Endodermal cell (in vitro differentiated cells): ENCODE measurements around the gene MED4. TPM values are rescaled to one million over a fixed set of nuclear protein-coding genes. Genes with fewer than 3 reads are reported as not detected.

ENCODE experiments used
- DNase-seq: peaks from one replicate; pipeline ENCODE4 v3.0.0-alpha.2; 2017
- H3K27ac ChIP-seq: 2 replicates; pipeline ENCODE4 v1.5.1; 2013; ENCODE audit warnings: mild to moderate bottlenecking, low read depth, low read length, moderate library complexity
- H3K27me3 ChIP-seq: 2 replicates; pipeline ENCODE4 v1.6.1; 2013; ENCODE audit warnings: mild to moderate bottlenecking, low read length, moderate library complexity; ENCODE audit not compliant: insufficient read depth, control insufficient read depth, poor library complexity, severe bottlenecking
- H3K36me3 ChIP-seq: 2 replicates; pipeline ENCODE4 v1.7.0; 2013; ENCODE audit warnings: mild to moderate bottlenecking, low read length, moderate library complexity; ENCODE audit not compliant: control insufficient read depth, insufficient read depth
- H3K4me1 ChIP-seq: one replicate; pipeline ENCODE4 v1.7.0; 2013; ENCODE audit warnings: low read length; ENCODE audit not compliant: control insufficient read depth, insufficient read depth
- H3K4me3 ChIP-seq: 2 replicates; pipeline ENCODE4 v1.5.1; 2013; ENCODE audit warnings: mild to moderate bottlenecking, low read length, moderate library complexity
- H3K9ac ChIP-seq: 2 replicates; pipeline ENCODE4 v1.6.1; 2013; ENCODE audit warnings: mild to moderate bottlenecking, low read length, moderate library complexity; ENCODE audit not compliant: poor library complexity, severe bottlenecking; ENCODE audit errors: extremely low read depth
- H3K9me3 ChIP-seq: 2 replicates; pipeline ENCODE4 v1.6.1; 2013; ENCODE audit warnings: mild to moderate bottlenecking, low read length, moderate library complexity; ENCODE audit not compliant: control insufficient read depth
- H3K27ac Mint-ChIP-seq: 2 replicates; pipeline ENCODE4 v1.8.0; 2020; ENCODE audit warnings: mixed read lengths
- H3K27me3 Mint-ChIP-seq: 2 replicates; pipeline ENCODE4 v1.8.0; 2021; ENCODE audit warnings: mild to moderate bottlenecking, mixed read lengths; ENCODE audit not compliant: insufficient read depth
- H3K36me3 Mint-ChIP-seq: 2 replicates; pipeline ENCODE4 v1.8.0; 2020; ENCODE audit warnings: low read depth, mixed read lengths
- H3K4me1 Mint-ChIP-seq: 2 replicates; pipeline ENCODE4 v1.8.0; 2020; ENCODE audit warnings: mixed read lengths
- H3K4me3 Mint-ChIP-seq: 2 replicates; pipeline ENCODE4 v1.8.0; 2020; ENCODE audit warnings: mild to moderate bottlenecking, moderate library complexity, mixed read lengths
- H3K9me3 Mint-ChIP-seq: 2 replicates; pipeline ENCODE4 v1.8.0; 2020; ENCODE audit warnings: mild to moderate bottlenecking, mixed read lengths
- CTCF ChIP-seq: fragments of 200-600 bp; sonication (generic); conservative IDR thresholded peaks from 2 replicates; pipeline ENCODE4 v1.5.0; 2021; ENCODE audit warnings: antibody characterized with exemption, mild to moderate bottlenecking
- WGBS, 2 experiments: methylation state at CpG; one replicate each; pipeline versions ENCODE4 v1.1.5 to v1.1.7; 2013; ENCODE audit warnings: missing lambda C conversion rate in 2 of 2, mixed read lengths in 1 of 2; ENCODE audit not compliant: insufficient coverage in 1 of 2, insufficient read length in 1 of 2; 5-methylcytosine and 5-hydroxymethylcytosine counted together
- total RNA-seq, 2 donors: library from RNA; stranded (reverse); fragmentation: NEBNext Ultra II Directional in 1 of 2; extraction: Animal tissue kit (Norgen Biotek cat#: 25700) in 1 of 2; gene quantifications; 2 replicates in 1 of 2; 3 replicates in 1 of 2; pipeline ENCODE4 v1.2.1, GENCODE V29; 2021

MED4 gene
- total RNA-seq, 2 donors from 2014 or later, result 56.4 to 68.1 TPM

DNA sequence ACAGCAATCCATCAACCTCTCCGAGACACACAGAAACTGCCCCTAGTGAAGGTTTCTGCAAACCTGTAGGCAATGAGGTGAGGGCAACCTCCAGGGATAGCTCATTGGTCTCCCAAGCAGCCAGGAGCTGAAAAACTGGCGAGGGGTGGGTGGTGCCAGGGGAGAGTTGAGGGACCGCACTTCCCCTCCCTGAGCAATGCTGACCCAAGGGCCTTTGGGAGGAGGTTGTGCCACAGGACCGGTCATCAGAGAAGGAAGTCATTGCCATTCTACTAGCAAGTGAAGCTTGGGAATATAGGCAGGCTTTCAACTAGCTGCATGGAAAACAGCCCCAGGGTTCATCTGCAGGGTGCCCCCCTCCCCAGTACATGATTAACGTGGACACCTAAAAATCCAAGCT is 23.1 kb upstream of the MED4 start:
- TF ChIP-seq CTCF, result no peak
- Mint-ChIP-seq H3K27ac (no peak overlapping the region), H3K4me3 (no peak overlapping the region), H3K9me3 (no peaks in the 10 kb centered on the region), H3K27me3 (peaks cover 53% of the 10 kb centered on the region), H3K4me1 (no peaks in the 10 kb centered on the region), H3K36me3 (no peaks in the 10 kb centered on the region)
- no peak overlapping the region for H3K27ac ChIP-seq
- no peaks in the 10 kb centered on the region for H3K4me1 ChIP-seq
- WGBS, 2 experiments, result 92 to 100% methylated on average over 2 to 5 of the region's 5 CpGs
- no peaks in the 10 kb centered on the region for H3K27me3 ChIP-seq
- no peaks in the 10 kb centered on the region for H3K9me3 ChIP-seq
- no peak for DNase-seq
- no peak overlapping the region for H3K9ac ChIP-seq
- H3K36me3 ChIP-seq, result no peaks in the 10 kb centered on the region
- no peak overlapping the region for H3K4me3 ChIP-seq

DNA sequence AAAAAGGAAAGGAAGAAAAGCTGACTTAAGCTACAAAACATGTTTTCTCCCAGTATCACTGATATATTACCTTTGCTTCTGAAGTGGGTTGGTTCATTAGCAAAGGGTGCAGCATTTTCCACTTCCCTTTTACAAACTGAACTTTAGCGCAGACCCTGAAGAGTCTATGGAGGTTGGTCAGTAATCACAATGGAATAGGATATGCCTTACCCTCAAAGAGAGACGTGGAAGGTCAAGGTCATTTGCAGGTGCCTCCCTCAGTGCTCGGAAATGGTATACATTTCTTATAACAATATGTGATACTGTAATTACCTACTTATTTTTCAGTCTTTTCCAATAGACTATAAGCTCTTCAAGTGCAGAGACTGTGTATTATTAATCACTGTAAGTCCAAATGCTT is 21.9 kb upstream of the MED4 start:
- Histone ChIP-seq H3K27me3 (no peaks in the 10 kb centered on the region), H3K9ac (no peak overlapping the region), H3K4me1 (no peaks in the 10 kb centered on the region), H3K4me3 (no peak overlapping the region), H3K9me3 (no peaks in the 10 kb centered on the region), H3K27ac (no peak overlapping the region), H3K36me3 (no peaks in the 10 kb centered on the region)
- TF ChIP-seq CTCF, result no peak
- no peak for DNase-seq
- H3K27ac Mint-ChIP-seq, result no peak overlapping the region
- 47% methylated on average over 2 of the region's 3 CpGs; no CpG with 5 or more reads in 1 of the 2 experiments for WGBS, 2 experiments
- peaks cover 52% of the 10 kb centered on the region for H3K27me3 Mint-ChIP-seq
- no peaks in the 10 kb centered on the region for H3K9me3 Mint-ChIP-seq
- H3K4me3 Mint-ChIP-seq, result no peak overlapping the region
- H3K36me3 Mint-ChIP-seq, result no peaks in the 10 kb centered on the region
- H3K4me1 Mint-ChIP-seq, result peaks cover 2% of the 10 kb centered on the region

GRCh38 chr13:48113756-48114130 is 18.8 kb upstream of the MED4 start:
- Histone ChIP-seq H3K36me3 (no peaks in the 10 kb centered on the region), H3K4me3 (no peak overlapping the region), H3K9ac (no peak overlapping the region), H3K4me1 (peaks cover 7% of the 10 kb centered on the region), H3K27ac (no peak overlapping the region), H3K9me3 (no peaks in the 10 kb centered on the region), H3K27me3 (no peaks in the 10 kb centered on the region)
- peaks cover 63% of the 10 kb centered on the region for H3K27me3 Mint-ChIP-seq
- no peak overlapping the region for H3K4me3 Mint-ChIP-seq
- no peak for TF ChIP-seq CTCF
- no peaks in the 10 kb centered on the region for H3K36me3 Mint-ChIP-seq
- peaks cover 12% of the 10 kb centered on the region for H3K4me1 Mint-ChIP-seq
- H3K27ac Mint-ChIP-seq, result no peak overlapping the region
- DNase-seq, result no peak
- H3K9me3 Mint-ChIP-seq, result no peaks in the 10 kb centered on the region
- 95 to 100% methylated on average over 1 of the region's 1 CpG for WGBS, 2 experiments
